ENCODE measurements around the gene OPN1MW2. TPM values are rescaled to one million over a fixed set of nuclear protein-coding genes. Genes with fewer than 3 reads are reported as not detected.

The OPN1MW2 gene
- total RNA-seq, 4 donors from 2014 or later: not detected

Other genes starting within 250 kb of the OPN1MW2 start
- 100 to 1,000 TPM in 1 of 4 donors, 10 to 100 TPM in 3; 50.7 to 102 (median 60.8) TPM for gene HCFC1, start 247.9 kb upstream of the OPN1MW2 start, total RNA-seq
- 1 to 10 TPM; 3.6 to 6.9 (median 6.1) TPM for gene TMEM187, start 247.0 kb upstream of the OPN1MW2 start, total RNA-seq
- 10 to 100 TPM; 50.5 to 74.9 (median 67.6) TPM for gene IRAK1, start 199.9 kb upstream of the OPN1MW2 start, total RNA-seq
- gene MECP2, start 122.0 kb upstream of the OPN1MW2 start, total RNA-seq: 10 to 100 TPM; 57.7 to 79.4 (median 64.8) TPM
- not detected for gene OPN1LW, start 75.5 kb upstream of the OPN1MW2 start, total RNA-seq
- not detected for gene OPN1MW, start 37.2 kb upstream of the OPN1MW2 start, total RNA-seq
- not detected for gene OPN1MW3, start 37.8 kb downstream of the OPN1MW2 start, total RNA-seq
- not detected for gene TEX28, start 75.4 kb downstream of the OPN1MW2 start, total RNA-seq
- gene TKTL1, start 76.0 kb downstream of the OPN1MW2 start, total RNA-seq: not detected
- gene FLNA, start 154.9 kb downstream of the OPN1MW2 start, total RNA-seq: over 10,000 TPM in 3 of 4 donors, 1,000 to 10,000 TPM in 1; 8,941 to 16,544 (median 12,362) TPM
- gene EMD, start 159.5 kb downstream of the OPN1MW2 start, total RNA-seq: 10 to 100 TPM; 37.0 to 64.7 (median 57.7) TPM
- 1,000 to 10,000 TPM; 2,150 to 7,554 (median 4,519) TPM for gene RPL10, start 178.6 kb downstream of the OPN1MW2 start, total RNA-seq
- gene DNASE1L1, start 189.5 kb downstream of the OPN1MW2 start, total RNA-seq: 10 to 100 TPM; 19.9 to 24.3 (median 22.6) TPM
- gene TAFAZZIN, start 191.8 kb downstream of the OPN1MW2 start, total RNA-seq: 10 to 100 TPM; 18.6 to 43.6 (median 32.5) TPM
- 10 to 100 TPM; 27.4 to 67.2 (median 34.7) TPM for gene ATP6AP1, start 208.9 kb downstream of the OPN1MW2 start, total RNA-seq
- 100 to 1,000 TPM; 105 to 148 (median 128) TPM for gene GDI1, start 217.4 kb downstream of the OPN1MW2 start, total RNA-seq
- 10 to 100 TPM; 47.7 to 63.5 (median 56.7) TPM for gene FAM50A, start 224.4 kb downstream of the OPN1MW2 start, total RNA-seq
- gene PLXNA3, start 238.5 kb downstream of the OPN1MW2 start, total RNA-seq: 10 to 100 TPM in 1 of 4 donors, 1 to 10 TPM in 3; 2.2 to 17.9 (median 4.3) TPM

All from esophagus muscularis mucosa (tissue), 4 donors.